GM12878 (cell line): ENCODE data around the gene ADAMTS19. TPM values are rescaled to one million over a fixed set of nuclear protein-coding genes. Genes with fewer than 3 reads are reported as not detected.

Experiments used
- ATAC-seq: fragments of 200-7000 bp; cut with Tn5 transposase; 3 replicates; pipeline ENCODE4 v1.9.1; 2020; ENCODE audit warnings: mild to moderate bottlenecking, moderate library complexity
- BruUV-seq: library from RNA; stranded (reverse); fragments of 400-500 nt; replicated peaks from 2 replicates; lab custom pipeline; 2021; lab: Mats Ljungman, UMichigan
- CTCF ChIA-PET: fragments of 300-600 bp; sonication (Branson Sonifier 250); formaldehyde crosslinking; extraction: SDS; loops from one replicate; lab custom pipeline; 2021; ENCODE audit warnings: inconsistent platforms; lab: Yijun Ruan, JAX
- POLR2A ChIA-PET: fragments of 350-600 bp; formaldehyde crosslinking; extraction: SDS; loops from one replicate; lab custom pipeline; 2021; ENCODE audit warnings: inconsistent platforms; lab: Charles Lee
- RAD21 ChIA-PET: fragments of 300-600 bp; sonication (Branson Sonifier 250); formaldehyde crosslinking; loops from one replicate; lab custom pipeline; 2023; ENCODE audit warnings: antibody characterized with exemption; ENCODE audit not compliant: unreplicated experiment; lab: Charles Lee
- SMC1A ChIA-PET: fragments of 300-600 bp; sonication (Branson Sonifier 250); formaldehyde crosslinking; loops from one replicate; lab custom pipeline; 2023; ENCODE audit not compliant: unreplicated experiment, uncharacterized antibody; lab: Charles Lee
- DNase-seq: peaks from one replicate; pipeline ENCODE4 v3.0.0-alpha.2; 2011; ENCODE audit warnings: low read depth, low spot score
- FAIRE-seq: peaks from 3 replicates; lab custom pipeline; 2011; peaks lifted over from hg19 to GRCh38; lab: Jason Lieb, UNC
- H2AFZ ChIP-seq: 2 replicates; pipeline ENCODE4 v1.6.0; 2011; ENCODE audit warnings: low read depth, low read length, control low read depth; ENCODE audit not compliant: control insufficient read depth
- H3K27ac ChIP-seq: 2 replicates; pipeline ENCODE4 v1.5.1; 2011; ENCODE audit warnings: control low read depth; ENCODE audit not compliant: control insufficient read depth, insufficient read depth
- H3K27me3 ChIP-seq, 2 experiments: replicated peaks in 1 of 2; 2 replicates each; pipeline versions ENCODE4 v1.6.0 to v1.6.1; 2011; ENCODE audit warnings: low read length in 1 of 2; ENCODE audit not compliant: control insufficient read depth in 2 of 2, insufficient read depth in 2 of 2
- H3K36me3 ChIP-seq, 2 experiments: 2 replicates each; pipeline ENCODE4 v1.5.1; 2011; ENCODE audit warnings: low read length in 1 of 2; ENCODE audit not compliant: control insufficient read depth in 2 of 2, insufficient read depth in 2 of 2
- H3K4me1 ChIP-seq: 2 replicates; pipeline ENCODE4 v1.6.1; 2011; ENCODE audit warnings: mild to moderate bottlenecking, low read length, moderate library complexity, mixed read lengths; ENCODE audit not compliant: control insufficient read depth, insufficient read depth
- H3K4me2 ChIP-seq: 2 replicates; pipeline ENCODE4 v1.6.0; 2011; ENCODE audit warnings: control low read depth; ENCODE audit not compliant: control insufficient read depth, insufficient read depth
- H3K4me3 ChIP-seq: fragments of 200-600 bp; sonication (generic); 2 replicates; pipeline ENCODE4 v1.5.1; 2016
- H3K79me2 ChIP-seq: 2 replicates; pipeline ENCODE4 v1.6.0; 2011; ENCODE audit warnings: low read length; ENCODE audit not compliant: control insufficient read depth, insufficient read depth
- H3K9ac ChIP-seq: 2 replicates; pipeline ENCODE4 v1.8.0; 2011; ENCODE audit warnings: low read length, control low read depth, mixed read lengths; ENCODE audit not compliant: control insufficient read depth, insufficient read depth
- H3K9me3 ChIP-seq: replicated peaks from 3 replicates; pipeline ENCODE4 v1.5.1; 2011; ENCODE audit warnings: mild to moderate bottlenecking, low read length; ENCODE audit not compliant: control insufficient read depth, insufficient read depth
- H4K20me1 ChIP-seq: 2 replicates; pipeline ENCODE4 v1.6.0; 2011; ENCODE audit not compliant: control insufficient read depth, insufficient read depth
- BCL11A ChIP-seq: IDR thresholded peaks from 2 replicates; pipeline ENCODE4 v1.6.1; 2011; ENCODE audit warnings: low read depth, low read length
- CREM ChIP-seq: IDR thresholded peaks from 2 replicates; pipeline ENCODE4 v1.6.1; 2014; ENCODE audit warnings: antibody characterized with exemption, low read depth
- EZH2 ChIP-seq: IDR thresholded peaks from 2 replicates; pipeline ENCODE4 v1.6.1; 2012; ENCODE audit warnings: low read depth, mild to moderate bottlenecking, control low read depth, inconsistent platforms, low read length, borderline replicate concordance; ENCODE audit not compliant: control insufficient read depth
- IRF4 ChIP-seq: IDR thresholded peaks from 2 replicates; pipeline ENCODE4 v1.6.1; 2011; ENCODE audit warnings: low read depth, low read length
- KLF5 ChIP-seq: fragments of 450-650 bp; IDR thresholded peaks from 2 replicates; pipeline ENCODE4 v1.6.1; 2014; ENCODE audit warnings: mild to moderate bottlenecking; ENCODE audit not compliant: partially characterized antibody
- MEF2B ChIP-seq: fragments of 450-650 bp; IDR thresholded peaks from 2 replicates; pipeline ENCODE4 v1.6.1; 2018; ENCODE audit warnings: mild to moderate bottlenecking, moderate library complexity; ENCODE audit not compliant: partially characterized antibody, poor library complexity, severe bottlenecking
- RB1 ChIP-seq: fragments of 450-650 bp; formaldehyde crosslinking; IDR thresholded peaks from 2 replicates; pipeline ENCODE4 v1.6.1; 2017; ENCODE audit warnings: mild to moderate bottlenecking, borderline replicate concordance
- SIX5 ChIP-seq: IDR thresholded peaks from 2 replicates; pipeline ENCODE4 v1.6.1; 2011; ENCODE audit warnings: mild to moderate bottlenecking, low read depth, low read length, moderate library complexity; ENCODE audit not compliant: severe bottlenecking
- SMAD1 ChIP-seq: fragments of 450-650 bp; IDR thresholded peaks from 2 replicates; pipeline ENCODE4 v1.6.1; 2018; ENCODE audit warnings: mild to moderate bottlenecking, low read depth; ENCODE audit not compliant: partially characterized antibody
- WGBS: methylation state at CpG from one replicate; pipeline ENCODE4 v1.1.6; 2016; ENCODE audit warnings: low lambda C conversion rate; ENCODE audit not compliant: insufficient replicate concordance, insufficient coverage; ENCODE audit errors: missing lambda C conversion rate; 5-methylcytosine and 5-hydroxymethylcytosine counted together
- in situ Hi-C: fragments of 300-500 bp; cut with MboI; formaldehyde crosslinking; loops from 9 replicates; pipeline ENCODE4 v1.14.3; 2018; ENCODE audit warnings: mixed read lengths
- intact Hi-C: fragments of 100-400 bp; cut with micrococcal nuclease; formaldehyde crosslinking; loops from one replicate; pipeline ENCODE4 v1.14.2; 2022; ENCODE audit not compliant: unreplicated experiment
- polyA plus RNA-seq, 11 experiments: library from polyadenylated mRNA; depleted of rRNA in 4 of 11; unstranded in 6 of 11; stranded (reverse) in 5 of 11; fragments of >200 nt; fragmentation: Nextera tagmentation in 4 of 11; fragmentation: Illumina TruSeq in 1 of 11; extraction: Ambion mirVana in 4 of 11; extraction: Trizol in 1 of 11; gene quantifications; 1 replicate in 1 of 11; 2 replicates in 10 of 11; pipeline versions ENCODE4 v1.2.1 to v1.2.3, GENCODE V29; 2011 to 2016; ENCODE audit warnings: inconsistent platforms in 2 of 11, missing spikeins in 2 of 11, low read depth in 1 of 11
- total RNA-seq, 4 experiments: library from RNA; depleted of rRNA in 3 of 4; stranded (reverse); fragments of >200 nt in 3 of 4; fragmentation: Illumina TruSeq in 1 of 4; extraction: Trizol in 1 of 4; gene quantifications; 2 replicates each; pipeline versions ENCODE4 v1.2.1 to v1.2.3, GENCODE V29; 2013 to 2021
- TF ChIP-seq, protein P1 (sequence below): fragments of 150-350 bp; IDR thresholded peaks from 2 replicates; pipeline ENCODE4 v1.6.1; 2016; ENCODE audit warnings: low read depth, low read length
- TF ChIP-seq, protein P2 (sequence below): IDR thresholded peaks from 2 replicates; pipeline ENCODE4 v1.6.1; 2012; ENCODE audit warnings: low read length, inconsistent platforms
- TF ChIP-seq, protein P3 (sequence below): IDR thresholded peaks from 2 replicates; pipeline ENCODE4 v1.6.1; 2012; ENCODE audit warnings: low read depth, low read length, improper control_type of control experiment
- TF ChIP-seq, protein P4 (sequence below): fragments of 450-650 bp; IDR thresholded peaks from 2 replicates; pipeline ENCODE4 v1.6.1; 2017; ENCODE audit warnings: mild to moderate bottlenecking, moderate library complexity

Gene ADAMTS19
- total and polyA plus RNA-seq, 10 of the 15 experiments (the other 5 are each of a cell fraction or from before 2014, with no cell fraction given), result not detected

DNA sequence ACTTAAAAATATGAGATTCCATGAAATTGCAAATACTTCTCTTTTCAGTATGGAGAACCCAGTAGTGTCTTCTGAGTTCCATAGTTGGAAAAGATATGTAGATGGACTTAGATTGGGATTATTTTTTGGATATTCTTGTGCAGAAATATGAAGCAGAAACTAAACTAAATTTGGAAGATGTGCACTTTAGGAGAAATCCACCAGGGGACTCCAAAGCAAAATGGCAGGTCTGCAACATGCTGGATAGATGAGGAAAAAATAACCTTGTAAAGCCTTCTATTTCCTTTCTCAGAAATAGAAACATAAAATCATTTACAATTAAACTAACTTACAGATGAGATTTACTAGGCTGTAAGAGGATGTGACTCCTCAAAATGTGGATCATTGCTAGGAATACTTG is 238.6 kb downstream of the ADAMTS19 start (continued):
- TF ChIP-seq CREM (no peak), BCL11A (no peak), EZH2 (no peak)

DNA sequence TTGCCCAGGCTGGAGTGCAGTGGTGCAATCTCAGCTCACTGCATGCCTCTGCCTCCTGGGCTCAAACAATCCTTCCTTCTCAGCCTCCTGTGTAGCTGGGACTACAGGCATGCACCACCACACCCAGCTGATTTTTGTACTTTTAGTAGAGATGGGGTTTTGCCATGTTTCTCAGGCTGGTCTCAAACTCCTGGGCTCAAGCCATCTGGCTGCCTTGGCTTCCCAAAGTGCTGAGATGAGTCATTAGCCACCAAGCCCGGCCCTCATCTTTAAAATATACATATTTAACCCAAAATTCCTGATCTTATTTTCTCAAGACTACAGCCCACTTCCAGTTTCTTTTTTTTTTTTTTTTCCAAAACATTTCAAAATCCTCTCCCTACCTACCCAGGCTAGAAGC is 256.1 kb downstream of the ADAMTS19 start:
- no peaks in the 10 kb centered on the region for H4K20me1 ChIP-seq
- no peaks in the 10 kb centered on the region for H3K27me3 ChIP-seq
- H3K9me3 ChIP-seq, result no peaks in the 10 kb centered on the region
- in situ Hi-C loops, result no loop called here
- FAIRE-seq, result no peak
- no peak for ATAC-seq
- BruUV-seq, result no TSS peak
- no peaks in the 10 kb centered on the region for H3K4me1 ChIP-seq
- ChIA-PET RAD21 (no interaction called here), SMC1A (interaction anchor here (0.6 kb wide), 1 partner anchor 174 kb away, joined by 3 read pairs; no protein-coding TSS in a partner anchor), POLR2A (no interaction called here), CTCF (no interaction called here)
- no peak overlapping the region for H2AFZ ChIP-seq
- no peak overlapping the region for H3K4me2 ChIP-seq
- no peak for DNase-seq
- no peak overlapping the region for H3K27ac ChIP-seq
- no peaks in the 10 kb centered on the region for H3K36me3 ChIP-seq
- no peak overlapping the region for H3K9ac ChIP-seq
- H3K4me3 ChIP-seq, result no peak overlapping the region
- WGBS, result 0% methylated on average over 1 of the region's 1 CpG
- TF ChIP-seq MEF2B, result no peak
- TF ChIP-seq, protein P1, sequence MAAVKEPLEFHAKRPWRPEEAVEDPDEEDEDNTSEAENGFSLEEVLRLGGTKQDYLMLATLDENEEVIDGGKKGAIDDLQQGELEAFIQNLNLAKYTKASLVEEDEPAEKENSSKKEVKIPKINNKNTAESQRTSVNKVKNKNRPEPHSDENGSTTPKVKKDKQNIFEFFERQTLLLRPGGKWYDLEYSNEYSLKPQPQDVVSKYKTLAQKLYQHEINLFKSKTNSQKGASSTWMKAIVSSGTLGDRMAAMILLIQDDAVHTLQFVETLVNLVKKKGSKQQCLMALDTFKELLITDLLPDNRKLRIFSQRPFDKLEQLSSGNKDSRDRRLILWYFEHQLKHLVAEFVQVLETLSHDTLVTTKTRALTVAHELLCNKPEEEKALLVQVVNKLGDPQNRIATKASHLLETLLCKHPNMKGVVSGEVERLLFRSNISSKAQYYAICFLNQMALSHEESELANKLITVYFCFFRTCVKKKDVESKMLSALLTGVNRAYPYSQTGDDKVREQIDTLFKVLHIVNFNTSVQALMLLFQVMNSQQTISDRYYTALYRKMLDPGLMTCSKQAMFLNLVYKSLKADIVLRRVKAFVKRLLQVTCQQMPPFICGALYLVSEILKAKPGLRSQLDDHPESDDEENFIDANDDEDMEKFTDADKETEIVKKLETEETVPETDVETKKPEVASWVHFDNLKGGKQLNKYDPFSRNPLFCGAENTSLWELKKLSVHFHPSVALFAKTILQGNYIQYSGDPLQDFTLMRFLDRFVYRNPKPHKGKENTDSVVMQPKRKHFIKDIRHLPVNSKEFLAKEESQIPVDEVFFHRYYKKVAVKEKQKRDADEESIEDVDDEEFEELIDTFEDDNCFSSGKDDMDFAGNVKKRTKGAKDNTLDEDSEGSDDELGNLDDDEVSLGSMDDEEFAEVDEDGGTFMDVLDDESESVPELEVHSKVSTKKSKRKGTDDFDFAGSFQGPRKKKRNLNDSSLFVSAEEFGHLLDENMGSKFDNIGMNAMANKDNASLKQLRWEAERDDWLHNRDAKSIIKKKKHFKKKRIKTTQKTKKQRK, result no peak
- TF ChIP-seq, protein P2, sequence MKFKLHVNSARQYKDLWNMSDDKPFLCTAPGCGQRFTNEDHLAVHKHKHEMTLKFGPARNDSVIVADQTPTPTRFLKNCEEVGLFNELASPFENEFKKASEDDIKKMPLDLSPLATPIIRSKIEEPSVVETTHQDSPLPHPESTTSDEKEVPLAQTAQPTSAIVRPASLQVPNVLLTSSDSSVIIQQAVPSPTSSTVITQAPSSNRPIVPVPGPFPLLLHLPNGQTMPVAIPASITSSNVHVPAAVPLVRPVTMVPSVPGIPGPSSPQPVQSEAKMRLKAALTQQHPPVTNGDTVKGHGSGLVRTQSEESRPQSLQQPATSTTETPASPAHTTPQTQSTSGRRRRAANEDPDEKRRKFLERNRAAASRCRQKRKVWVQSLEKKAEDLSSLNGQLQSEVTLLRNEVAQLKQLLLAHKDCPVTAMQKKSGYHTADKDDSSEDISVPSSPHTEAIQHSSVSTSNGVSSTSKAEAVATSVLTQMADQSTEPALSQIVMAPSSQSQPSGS, result no peak
- no peak for TF ChIP-seq IRF4
- no peak for TF ChIP-seq RB1
- TF ChIP-seq, protein P3, sequence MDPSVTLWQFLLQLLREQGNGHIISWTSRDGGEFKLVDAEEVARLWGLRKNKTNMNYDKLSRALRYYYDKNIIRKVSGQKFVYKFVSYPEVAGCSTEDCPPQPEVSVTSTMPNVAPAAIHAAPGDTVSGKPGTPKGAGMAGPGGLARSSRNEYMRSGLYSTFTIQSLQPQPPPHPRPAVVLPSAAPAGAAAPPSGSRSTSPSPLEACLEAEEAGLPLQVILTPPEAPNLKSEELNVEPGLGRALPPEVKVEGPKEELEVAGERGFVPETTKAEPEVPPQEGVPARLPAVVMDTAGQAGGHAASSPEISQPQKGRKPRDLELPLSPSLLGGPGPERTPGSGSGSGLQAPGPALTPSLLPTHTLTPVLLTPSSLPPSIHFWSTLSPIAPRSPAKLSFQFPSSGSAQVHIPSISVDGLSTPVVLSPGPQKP, result no peak
- TF ChIP-seq, protein P4, sequence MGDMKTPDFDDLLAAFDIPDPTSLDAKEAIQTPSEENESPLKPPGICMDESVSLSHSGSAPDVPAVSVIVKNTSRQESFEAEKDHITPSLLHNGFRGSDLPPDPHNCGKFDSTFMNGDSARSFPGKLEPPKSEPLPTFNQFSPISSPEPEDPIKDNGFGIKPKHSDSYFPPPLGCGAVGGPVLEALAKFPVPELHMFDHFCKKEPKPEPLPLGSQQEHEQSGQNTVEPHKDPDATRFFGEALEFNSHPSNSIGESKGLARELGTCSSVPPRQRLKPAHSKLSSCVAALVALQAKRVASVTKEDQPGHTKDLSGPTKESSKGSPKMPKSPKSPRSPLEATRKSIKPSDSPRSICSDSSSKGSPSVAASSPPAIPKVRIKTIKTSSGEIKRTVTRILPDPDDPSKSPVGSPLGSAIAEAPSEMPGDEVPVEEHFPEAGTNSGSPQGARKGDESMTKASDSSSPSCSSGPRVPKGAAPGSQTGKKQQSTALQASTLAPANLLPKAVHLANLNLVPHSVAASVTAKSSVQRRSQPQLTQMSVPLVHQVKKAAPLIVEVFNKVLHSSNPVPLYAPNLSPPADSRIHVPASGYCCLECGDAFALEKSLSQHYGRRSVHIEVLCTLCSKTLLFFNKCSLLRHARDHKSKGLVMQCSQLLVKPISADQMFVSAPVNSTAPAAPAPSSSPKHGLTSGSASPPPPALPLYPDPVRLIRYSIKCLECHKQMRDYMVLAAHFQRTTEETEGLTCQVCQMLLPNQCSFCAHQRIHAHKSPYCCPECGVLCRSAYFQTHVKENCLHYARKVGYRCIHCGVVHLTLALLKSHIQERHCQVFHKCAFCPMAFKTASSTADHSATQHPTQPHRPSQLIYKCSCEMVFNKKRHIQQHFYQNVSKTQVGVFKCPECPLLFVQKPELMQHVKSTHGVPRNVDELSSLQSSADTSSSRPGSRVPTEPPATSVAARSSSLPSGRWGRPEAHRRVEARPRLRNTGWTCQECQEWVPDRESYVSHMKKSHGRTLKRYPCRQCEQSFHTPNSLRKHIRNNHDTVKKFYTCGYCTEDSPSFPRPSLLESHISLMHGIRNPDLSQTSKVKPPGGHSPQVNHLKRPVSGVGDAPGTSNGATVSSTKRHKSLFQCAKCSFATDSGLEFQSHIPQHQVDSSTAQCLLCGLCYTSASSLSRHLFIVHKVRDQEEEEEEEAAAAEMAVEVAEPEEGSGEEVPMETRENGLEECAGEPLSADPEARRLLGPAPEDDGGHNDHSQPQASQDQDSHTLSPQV, result no peak
- no peak for TF ChIP-seq SMAD1
- TF ChIP-seq KLF5, result no peak
- TF ChIP-seq SIX5, result no peak
- TF ChIP-seq, all 136 proteins: peak for 0
- intact Hi-C loops, result no loop called here
- no peaks in the 10 kb centered on the region for H3K79me2 ChIP-seq
